GM10266 (cell line): ENCODE measurements around the gene SURF2.
"Not testable (repeated sequence)": the region's sequence is repeated elsewhere in the genome, so short reads cannot be mapped to it uniquely, and the experiment has no call there.

Experiments used
- DNase-seq: peaks from one replicate; pipeline ENCODE4 v3.0.0; 2012; ENCODE audit errors: extremely low spot score
- CTCF ChIP-seq: IDR thresholded peaks from 2 replicates; pipeline ENCODE4 v1.5.1; 2012; ENCODE audit warnings: mild to moderate bottlenecking, low read depth; ENCODE audit not compliant: control insufficient read depth, insufficient read depth; ENCODE audit errors: missing control alignments

The SURF2 gene

DNA sequence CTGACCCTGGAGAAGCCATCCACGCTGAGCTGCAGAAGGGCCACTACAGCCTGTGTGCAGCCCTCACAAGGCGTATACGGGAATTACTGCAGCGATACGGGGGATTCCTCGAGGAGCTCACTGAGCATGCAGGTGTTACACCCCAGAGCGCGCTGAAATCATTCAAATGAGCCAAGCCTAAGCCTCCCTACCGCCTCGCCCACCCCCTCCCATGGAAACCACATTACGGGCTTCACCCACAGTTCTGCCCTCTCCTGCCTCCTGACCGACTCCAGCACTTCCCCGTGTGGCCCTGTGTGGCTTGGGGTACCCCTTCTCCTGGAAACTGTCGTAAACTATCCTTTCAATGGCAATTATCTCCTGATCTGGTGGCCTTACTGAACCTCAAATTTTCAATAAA is 33.6 kb upstream of the SURF2 start:
- TF ChIP-seq CTCF = no peak

DNA sequence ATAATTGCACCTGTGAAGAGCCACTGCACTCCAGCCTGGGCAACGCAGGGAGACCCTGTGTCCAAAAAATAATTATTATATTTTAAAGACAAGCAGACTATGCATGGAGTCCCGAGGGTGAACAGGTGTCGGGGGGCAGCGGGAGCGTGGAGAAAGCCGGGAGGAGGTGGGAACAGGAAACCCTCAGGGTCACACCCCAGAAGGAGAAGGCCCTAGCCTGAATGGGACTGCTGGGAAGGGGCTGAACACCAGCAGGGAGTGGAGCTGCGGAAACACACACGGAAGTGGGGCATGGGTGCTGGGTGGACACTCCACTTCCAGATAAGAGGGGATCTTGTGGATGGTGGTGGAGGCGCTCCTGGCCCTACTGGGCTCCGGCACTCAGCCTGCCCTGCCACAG is 33.1 kb upstream of the SURF2 start:
- TF ChIP-seq CTCF = no peak
- no peak for DNase-seq

More for the DNA sequence above, 33.6 kb upstream of the SURF2 start:
- no peak for DNase-seq

GRCh38 chr9:133323991-133324703 is 32.2 kb upstream of the SURF2 start:
- TF ChIP-seq CTCF = no peak
- no peak for DNase-seq

GRCh38 chr9:133327021-133327420 is 29.3 kb upstream of the SURF2 start:
- DNase-seq = not testable (repeated sequence)

DNA sequence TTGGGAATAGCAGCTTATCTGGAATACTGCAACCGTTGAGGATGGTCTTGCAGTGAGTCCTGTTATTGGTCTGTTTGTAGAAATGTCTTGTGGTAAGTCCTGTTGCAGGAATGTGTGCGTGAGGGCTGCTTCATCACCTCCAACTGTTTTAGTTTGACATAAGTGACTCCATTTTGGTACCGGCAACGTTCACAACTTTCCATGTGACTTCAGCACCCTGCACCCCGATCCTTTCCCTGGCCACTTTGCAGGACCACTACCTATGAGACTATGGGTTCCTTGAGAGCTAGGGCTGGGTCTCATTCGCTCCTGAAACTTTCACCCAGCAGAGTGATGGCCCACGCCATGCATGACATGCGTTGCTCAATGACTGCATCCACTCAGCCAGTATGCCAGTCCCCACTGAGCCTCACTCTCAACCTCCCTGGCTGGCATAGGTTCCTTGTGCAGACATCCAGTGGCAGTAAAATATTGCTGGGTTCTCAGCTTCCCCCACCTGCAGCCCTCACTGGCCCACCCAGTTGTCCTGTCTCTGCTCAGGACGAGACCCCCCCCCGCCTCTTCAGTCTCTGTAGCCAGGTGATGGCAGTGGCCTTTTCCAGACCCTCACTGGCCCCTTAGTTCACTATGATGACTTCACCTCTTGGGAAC is 28.4 kb upstream of the SURF2 start:
- TF ChIP-seq CTCF = no peak
- DNase-seq = no peak

DNA sequence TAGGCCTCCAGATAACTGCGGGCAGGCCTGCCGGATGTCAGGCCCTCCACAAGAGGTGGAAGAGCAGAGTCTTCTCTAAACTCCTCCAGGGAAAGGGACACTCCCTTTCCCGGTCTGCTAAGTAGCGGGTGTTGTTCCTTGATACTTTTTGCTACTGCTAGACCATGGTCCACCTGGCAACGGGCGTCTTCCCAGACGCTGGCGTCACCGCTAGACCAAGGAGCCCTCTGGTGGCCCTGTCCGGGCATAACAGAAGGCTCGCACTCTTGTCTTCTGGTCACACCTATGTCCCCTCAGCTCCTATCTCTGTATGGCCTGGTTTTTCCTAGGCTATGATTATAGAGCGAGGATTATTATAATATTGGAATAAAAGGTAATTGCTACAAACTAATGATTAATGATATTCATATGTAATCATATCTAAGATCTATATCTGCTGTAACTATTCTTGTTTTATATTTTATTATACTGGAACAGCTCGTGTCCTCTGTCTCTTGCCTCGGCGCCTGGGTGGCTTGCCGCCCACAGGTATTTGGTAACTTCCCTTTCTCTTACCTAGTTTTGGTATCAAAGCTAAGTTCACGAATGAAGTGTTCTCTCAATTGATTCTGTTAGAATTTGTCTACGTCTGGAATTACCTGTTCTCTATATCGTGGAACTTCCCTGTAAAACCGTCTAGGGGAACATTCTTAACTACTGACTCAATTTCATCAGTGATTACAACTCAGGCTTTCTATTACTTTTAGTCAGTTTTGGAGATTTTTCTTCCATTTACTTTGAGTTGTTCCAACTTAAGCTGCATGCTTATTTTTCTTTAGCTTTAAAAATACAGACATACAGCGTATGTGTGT is 26.8 kb upstream of the SURF2 start:
- not testable (repeated sequence) for DNase-seq

More for the DNA sequence above, 26.8 kb upstream of the SURF2 start:
- peak; percentile 37 for TF ChIP-seq CTCF
